Lower lobe of right lung (tissue), 1 donor: Measurements from ENCODE around the gene TPCN1. TPM values are rescaled to one million over a fixed set of nuclear protein-coding genes. Genes with fewer than 3 reads are reported as not detected.

Source experiments
- microRNA-seq: library from miRNA; unstranded; fragments of <30 nt; microRNA quantifications from one replicate; pipeline ENCODE4 v1.2.0, GENCODE V29; 2020; ENCODE audit warnings: borderline number of aligned reads
- total RNA-seq: library from RNA; stranded (reverse); fragmentation: NEBNext Ultra II Directional; extraction: Animal tissue kit (Norgen Biotek cat#: 25700); gene quantifications from one replicate; pipeline ENCODE4 v1.2.1, GENCODE V29; 2021
- donor health status: DM: no; HTN: yes; CAD: no; lungs with severe emphysema.

Gene TPCN1
- total RNA-seq, 1 donor from 2014 or later: 68.1 TPM

Small RNA genes within 50 kb of the gene (microRNA-seq; reads per million reads assigned to microRNA genes)
- not detected for gene MIR6762

Other genes starting within 250 kb of the TPCN1 start
- 96.4 TPM for gene OAS2, start 242.9 kb upstream of the TPCN1 start, total RNA-seq
- gene DTX1, start 164.7 kb upstream of the TPCN1 start, total RNA-seq: 6.8 TPM
- gene RASAL1, start 85.7 kb upstream of the TPCN1 start, total RNA-seq: 0.41 TPM
- 7.3 TPM for gene CFAP73, start 71.7 kb upstream of the TPCN1 start, total RNA-seq
- 54.9 TPM for gene DDX54, start 36.0 kb upstream of the TPCN1 start, total RNA-seq
- gene RITA1, start 35.7 kb upstream of the TPCN1 start, total RNA-seq: 14.2 TPM
- 39.3 TPM for gene SLC8B1, start 113.6 kb downstream of the TPCN1 start, total RNA-seq
- 44.8 TPM for gene PLBD2, start 137.1 kb downstream of the TPCN1 start, total RNA-seq
- 1.1 TPM for gene SDS, start 182.4 kb downstream of the TPCN1 start, total RNA-seq
- 12.8 TPM for gene SDSL, start 200.9 kb downstream of the TPCN1 start, total RNA-seq